ENCODE results near the gene ZNF79.

DNA sequence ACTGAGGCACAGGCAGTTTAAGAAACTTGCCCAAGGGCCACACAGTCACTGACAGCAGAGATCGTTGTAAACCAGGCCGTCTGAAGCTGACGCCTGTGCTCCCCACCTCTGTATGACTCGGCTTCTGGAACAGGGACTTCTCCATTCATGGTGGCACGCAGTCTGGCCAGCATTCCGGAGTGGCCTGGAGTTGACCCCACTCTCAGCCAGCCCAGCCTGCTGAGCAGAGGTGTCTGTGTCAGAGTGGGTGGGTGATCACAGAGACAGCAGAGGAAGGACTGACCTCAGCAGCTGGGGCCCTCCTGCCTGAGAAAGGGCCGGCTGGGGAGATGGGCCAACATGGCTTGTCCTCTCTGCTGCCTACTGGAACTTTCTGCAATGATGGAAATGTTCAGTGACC lies 39.7 kb downstream of the ZNF79 start:
- TF ChIP-seq CTCF (IDR thresholded peaks at IDR 0.05) (no peak), POLR2A (IDR thresholded peaks at IDR 0.05) (no peak)
